ENCODE results near the gene RAD51B. TPM values are rescaled to one million over a fixed set of nuclear protein-coding genes. Genes with fewer than 3 reads are reported as not detected.
A peak's percentile ranks its signal among the peaks of the same experiment; 100 is the strongest.

The RAD51B gene
- total and polyA plus RNA-seq, 9 of the 15 experiments (the other 6 are each of a cell fraction or from before 2014, with no cell fraction given), result 8.5 to 17.3 (median 11.3) TPM

GRCh38 chr14:68759017-68759560 lies 939.5 kb downstream of the RAD51B start (continued):
- no peak for TF ChIP-seq NELFE (IDR thresholded peaks at IDR 0.05; ENCODE audit: insufficient read depth, insufficient read length)
- TF ChIP-seq RFX1 (IDR thresholded peaks at IDR 0.05), result no peak
- no peak for TF ChIP-seq RBM25 (IDR thresholded peaks at IDR 0.05; ENCODE audit: low read depth, low read length, severe bottlenecking)
- no peak for TF ChIP-seq CBX3 (IDR thresholded peaks at IDR 0.05; ENCODE audit: borderline replicate concordance in 1 of 2, low read length in 2 of 2)
- TF ChIP-seq NFE2 (IDR thresholded peaks at IDR 0.05; ENCODE audit: low read depth), result peak; percentile 38; the same call in 1 of the 2 replicates
- TF ChIP-seq PRMT5 (CRISPR knock-in tag; IDR thresholded peaks at IDR 0.05), result no peak
- TF ChIP-seq NRF1 (conservative IDR thresholded peaks at IDR 0.05 in 1 of 2, IDR thresholded peaks at IDR 0.05 in 1 of 2), result peak; percentile 38 to 49; a peak in 3 of 4 replicates
- no peak for TF ChIP-seq CHAMP1 (IDR thresholded peaks at IDR 0.05)
- TF ChIP-seq IRF9 (tag; IDR thresholded peaks at IDR 0.05), result no peak
- TF ChIP-seq CTBP1 (IDR thresholded peaks at IDR 0.05; ENCODE audit: borderline replicate concordance), result no peak
- TF ChIP-seq CEBPB (tag; IDR thresholded peaks at IDR 0.05), result peak; percentile 79
- TF ChIP-seq, protein P1, sequence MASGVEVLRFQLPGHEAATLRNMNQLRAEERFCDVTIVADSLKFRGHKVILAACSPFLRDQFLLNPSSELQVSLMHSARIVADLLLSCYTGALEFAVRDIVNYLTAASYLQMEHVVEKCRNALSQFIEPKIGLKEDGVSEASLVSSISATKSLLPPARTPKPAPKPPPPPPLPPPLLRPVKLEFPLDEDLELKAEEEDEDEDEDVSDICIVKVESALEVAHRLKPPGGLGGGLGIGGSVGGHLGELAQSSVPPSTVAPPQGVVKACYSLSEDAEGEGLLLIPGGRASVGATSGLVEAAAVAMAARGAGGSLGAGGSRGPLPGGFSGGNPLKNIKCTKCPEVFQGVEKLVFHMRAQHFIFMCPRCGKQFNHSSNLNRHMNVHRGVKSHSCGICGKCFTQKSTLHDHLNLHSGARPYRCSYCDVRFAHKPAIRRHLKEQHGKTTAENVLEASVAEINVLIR (CRISPR knock-in tag; IDR thresholded peaks at IDR 0.05), result no peak
- no peak for TF ChIP-seq MYC (IDR thresholded peaks at IDR 0.05; ENCODE audit: low read depth, low read length)
- TF ChIP-seq MYC (CRISPR knock-in tag; IDR thresholded peaks at IDR 0.05; ENCODE audit: borderline replicate concordance, low read depth), result no peak
- TF ChIP-seq CHD2 (IDR thresholded peaks at IDR 0.05; ENCODE audit: low read depth, low read length), result no peak
- no peak for TF ChIP-seq MTA2 (IDR thresholded peaks at IDR 0.05; ENCODE audit: low read depth)
- no peak for TF ChIP-seq SAFB (IDR thresholded peaks at IDR 0.05; ENCODE audit: borderline replicate concordance, low read depth, low read length)
- TF ChIP-seq ZNF707 (CRISPR knock-in tag; conservative IDR thresholded peaks at IDR 0.05), result no peak
- TF ChIP-seq, protein P2, sequence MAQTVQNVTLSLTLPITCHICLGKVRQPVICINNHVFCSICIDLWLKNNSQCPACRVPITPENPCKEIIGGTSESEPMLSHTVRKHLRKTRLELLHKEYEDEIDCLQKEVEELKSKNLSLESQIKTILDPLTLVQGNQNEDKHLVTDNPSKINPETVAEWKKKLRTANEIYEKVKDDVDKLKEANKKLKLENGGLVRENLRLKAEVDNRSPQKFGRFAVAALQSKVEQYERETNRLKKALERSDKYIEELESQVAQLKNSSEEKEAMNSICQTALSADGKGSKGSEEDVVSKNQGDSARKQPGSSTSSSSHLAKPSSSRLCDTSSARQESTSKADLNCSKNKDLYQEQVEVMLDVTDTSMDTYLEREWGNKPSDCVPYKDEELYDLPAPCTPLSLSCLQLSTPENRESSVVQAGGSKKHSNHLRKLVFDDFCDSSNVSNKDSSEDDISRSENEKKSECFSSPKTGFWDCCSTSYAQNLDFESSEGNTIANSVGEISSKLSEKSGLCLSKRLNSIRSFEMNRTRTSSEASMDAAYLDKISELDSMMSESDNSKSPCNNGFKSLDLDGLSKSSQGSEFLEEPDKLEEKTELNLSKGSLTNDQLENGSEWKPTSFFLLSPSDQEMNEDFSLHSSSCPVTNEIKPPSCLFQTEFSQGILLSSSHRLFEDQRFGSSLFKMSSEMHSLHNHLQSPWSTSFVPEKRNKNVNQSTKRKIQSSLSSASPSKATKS (CRISPR knock-in tag; IDR thresholded peaks at IDR 0.05), result no peak
- no peak for TF ChIP-seq MAX (CRISPR knock-in tag; IDR thresholded peaks at IDR 0.05)
- TF ChIP-seq, protein P3, sequence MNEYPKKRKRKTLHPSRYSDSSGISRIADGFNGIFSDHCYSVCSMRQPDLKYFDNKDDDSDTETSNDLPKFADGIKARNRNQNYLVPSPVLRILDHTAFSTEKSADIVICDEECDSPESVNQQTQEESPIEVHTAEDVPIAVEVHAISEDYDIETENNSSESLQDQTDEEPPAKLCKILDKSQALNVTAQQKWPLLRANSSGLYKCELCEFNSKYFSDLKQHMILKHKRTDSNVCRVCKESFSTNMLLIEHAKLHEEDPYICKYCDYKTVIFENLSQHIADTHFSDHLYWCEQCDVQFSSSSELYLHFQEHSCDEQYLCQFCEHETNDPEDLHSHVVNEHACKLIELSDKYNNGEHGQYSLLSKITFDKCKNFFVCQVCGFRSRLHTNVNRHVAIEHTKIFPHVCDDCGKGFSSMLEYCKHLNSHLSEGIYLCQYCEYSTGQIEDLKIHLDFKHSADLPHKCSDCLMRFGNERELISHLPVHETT (CRISPR knock-in tag; conservative IDR thresholded peaks at IDR 0.05 in 1 of 2, IDR thresholded peaks at IDR 0.05 in 1 of 2), result no peak

Measured in K562 (cell line).